ENCODE results near the gene ZMIZ1. TPM values are rescaled to one million over a fixed set of nuclear protein-coding genes. Genes with fewer than 3 reads are reported as not detected.

ZMIZ1 gene
- total RNA-seq, 1 experiment from 2014 or later = 35.8 TPM

DNA sequence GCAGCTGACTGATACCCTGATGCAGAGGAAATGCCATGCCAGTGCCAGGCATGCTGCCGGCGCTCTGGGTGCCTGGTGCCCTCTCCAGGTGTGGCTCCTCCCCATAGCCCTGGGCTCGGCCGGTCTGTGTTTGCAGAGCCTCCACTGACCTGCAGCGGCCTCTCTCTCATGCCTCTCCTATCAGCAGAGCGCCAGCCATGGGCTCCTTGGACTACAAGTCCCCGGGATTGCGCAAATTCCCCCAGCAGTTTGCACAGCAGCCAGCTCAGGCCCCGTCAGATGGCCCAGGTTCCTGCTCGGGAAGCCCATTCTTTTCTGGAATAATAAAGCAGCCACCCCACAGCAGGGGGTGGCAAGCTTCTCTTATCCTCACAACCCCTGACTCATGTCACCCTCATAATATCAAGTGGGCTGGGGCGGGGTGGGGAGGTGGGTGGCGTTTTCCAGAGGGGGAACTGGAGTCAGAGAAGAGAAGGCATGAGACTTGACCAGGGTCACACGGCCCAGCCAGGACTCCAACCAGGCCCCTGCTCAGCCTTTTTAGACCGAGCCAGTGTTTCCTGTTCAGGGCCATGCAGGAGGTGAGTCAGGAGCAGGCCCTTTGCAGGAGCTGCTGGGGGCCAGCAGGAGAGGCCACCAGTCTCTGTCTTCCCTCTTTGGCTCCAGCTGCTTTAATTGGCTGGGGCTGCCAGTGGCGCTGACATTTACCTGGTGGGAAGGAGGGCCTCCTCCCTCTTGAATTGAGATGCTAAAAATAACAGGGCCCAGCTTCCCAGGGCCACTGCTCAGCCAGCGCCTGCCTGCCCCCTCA is 58.6 kb downstream of the ZMIZ1 start:
- TF ChIP-seq, protein P1, sequence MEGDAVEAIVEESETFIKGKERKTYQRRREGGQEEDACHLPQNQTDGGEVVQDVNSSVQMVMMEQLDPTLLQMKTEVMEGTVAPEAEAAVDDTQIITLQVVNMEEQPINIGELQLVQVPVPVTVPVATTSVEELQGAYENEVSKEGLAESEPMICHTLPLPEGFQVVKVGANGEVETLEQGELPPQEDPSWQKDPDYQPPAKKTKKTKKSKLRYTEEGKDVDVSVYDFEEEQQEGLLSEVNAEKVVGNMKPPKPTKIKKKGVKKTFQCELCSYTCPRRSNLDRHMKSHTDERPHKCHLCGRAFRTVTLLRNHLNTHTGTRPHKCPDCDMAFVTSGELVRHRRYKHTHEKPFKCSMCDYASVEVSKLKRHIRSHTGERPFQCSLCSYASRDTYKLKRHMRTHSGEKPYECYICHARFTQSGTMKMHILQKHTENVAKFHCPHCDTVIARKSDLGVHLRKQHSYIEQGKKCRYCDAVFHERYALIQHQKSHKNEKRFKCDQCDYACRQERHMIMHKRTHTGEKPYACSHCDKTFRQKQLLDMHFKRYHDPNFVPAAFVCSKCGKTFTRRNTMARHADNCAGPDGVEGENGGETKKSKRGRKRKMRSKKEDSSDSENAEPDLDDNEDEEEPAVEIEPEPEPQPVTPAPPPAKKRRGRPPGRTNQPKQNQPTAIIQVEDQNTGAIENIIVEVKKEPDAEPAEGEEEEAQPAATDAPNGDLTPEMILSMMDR (conservative IDR thresholded peaks at IDR 0.05; ENCODE audit: low read depth, low read length) = no peak
- no peak for TF ChIP-seq EZH2 (IDR thresholded peaks at IDR 0.05; ENCODE audit: borderline replicate concordance, low read depth, low read length, poor library complexity, severe bottlenecking)

DNA sequence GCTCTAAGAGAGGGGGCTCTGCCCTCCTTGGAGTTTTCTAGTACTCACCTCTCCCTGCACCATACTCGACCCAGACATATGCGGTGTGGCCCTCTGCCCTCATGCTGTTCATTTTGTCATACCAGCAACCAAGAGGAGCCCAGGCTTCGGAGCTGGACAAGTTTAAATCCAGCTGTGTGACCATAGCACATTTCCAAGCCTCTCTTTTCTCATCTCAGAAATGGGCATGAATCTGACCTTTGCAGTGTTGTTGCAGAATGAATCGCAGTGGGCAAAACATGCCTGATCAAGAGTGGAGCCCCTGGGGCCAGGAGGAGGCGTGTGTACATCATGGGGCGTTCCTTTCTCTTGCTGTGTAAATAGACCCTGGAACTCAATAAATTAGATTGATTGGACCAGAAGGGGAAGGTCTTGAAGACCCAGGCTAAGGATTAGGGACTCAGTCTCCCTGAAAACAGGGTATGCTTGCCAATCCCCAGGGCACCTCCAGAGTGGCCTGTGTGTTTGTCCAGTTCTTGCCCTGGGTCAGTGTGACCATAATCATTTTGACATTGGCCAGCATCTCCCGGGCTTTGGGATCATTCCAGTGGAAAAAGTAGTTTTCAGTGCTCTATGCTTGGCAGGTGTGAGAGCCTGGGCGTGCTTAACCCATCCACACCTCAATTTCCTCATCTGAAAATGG is 59.6 kb downstream of the ZMIZ1 start:
- peaks cover 41% of the 10 kb centered on the region for H3K4me1 ChIP-seq (ENCODE audit: insufficient read depth, low read length, poor library complexity, severe bottlenecking)
- no TSS peak for BruUV-seq (replicated peaks)
- CTCF ChIA-PET = no interaction called here
- H3K27me3 ChIP-seq (replicated peaks; ENCODE audit: insufficient read depth, low read depth, low read length, poor library complexity) = no peaks in the 10 kb centered on the region
- H3K9me3 ChIP-seq (ENCODE audit: low read depth, low read length, poor library complexity, severe bottlenecking) = no peaks in the 10 kb centered on the region
- no peak for DNase-seq (ENCODE audit: low spot score)
- H3K36me3 ChIP-seq (ENCODE audit: insufficient read depth, low read length, poor library complexity, severe bottlenecking) = no peaks in the 10 kb centered on the region
- POLR2A ChIA-PET (ENCODE audit: low non-redundant PET) = no interaction called here
- TF ChIP-seq, protein P1 (conservative IDR thresholded peaks at IDR 0.05; ENCODE audit: low read depth, low read length) = no peak
- no peak for TF ChIP-seq EZH2 (IDR thresholded peaks at IDR 0.05; ENCODE audit: borderline replicate concordance, low read depth, low read length, poor library complexity, severe bottlenecking)
- H3K4me3 ChIP-seq (ENCODE audit: low read depth, low read length, poor library complexity, severe bottlenecking) = no peak overlapping the region
- intact Hi-C loops (cut with micrococcal nuclease; ENCODE audit: unreplicated experiment) = loop anchor here (2.0 kb wide), 1 partner anchor 66 kb away; no protein-coding TSS in a partner anchor
- H3K27ac ChIP-seq (ENCODE audit: low read depth, low read length, poor library complexity, severe bottlenecking) = no peak overlapping the region

More for the DNA sequence above, 58.6 kb downstream of the ZMIZ1 start:
- no peaks in the 10 kb centered on the region for H3K9me3 ChIP-seq (ENCODE audit: low read depth, low read length, poor library complexity, severe bottlenecking)
- DNase-seq (ENCODE audit: low spot score) = peak; percentile 84
- H3K27ac ChIP-seq (ENCODE audit: low read depth, low read length, poor library complexity, severe bottlenecking) = no peak overlapping the region
- peaks cover 47% of the 10 kb centered on the region for H3K4me1 ChIP-seq (ENCODE audit: insufficient read depth, low read length, poor library complexity, severe bottlenecking)
- ChIA-PET POLR2A (ENCODE audit: low non-redundant PET) (interaction anchor here (0.5 to 0.7 kb wide), 2 partner anchors 13 to 75 kb away, joined by 4 to 7 read pairs; no protein-coding TSS in a partner anchor), CTCF (no interaction called here)
- no peaks in the 10 kb centered on the region for H3K27me3 ChIP-seq (replicated peaks; ENCODE audit: insufficient read depth, low read depth, low read length, poor library complexity)
- H3K4me3 ChIP-seq (ENCODE audit: low read depth, low read length, poor library complexity, severe bottlenecking) = no peak overlapping the region
- intact Hi-C loops (cut with micrococcal nuclease; ENCODE audit: unreplicated experiment) = no loop called here
- BruUV-seq (replicated peaks) = no TSS peak
- H3K36me3 ChIP-seq (ENCODE audit: insufficient read depth, low read length, poor library complexity, severe bottlenecking) = no peaks in the 10 kb centered on the region

DNA sequence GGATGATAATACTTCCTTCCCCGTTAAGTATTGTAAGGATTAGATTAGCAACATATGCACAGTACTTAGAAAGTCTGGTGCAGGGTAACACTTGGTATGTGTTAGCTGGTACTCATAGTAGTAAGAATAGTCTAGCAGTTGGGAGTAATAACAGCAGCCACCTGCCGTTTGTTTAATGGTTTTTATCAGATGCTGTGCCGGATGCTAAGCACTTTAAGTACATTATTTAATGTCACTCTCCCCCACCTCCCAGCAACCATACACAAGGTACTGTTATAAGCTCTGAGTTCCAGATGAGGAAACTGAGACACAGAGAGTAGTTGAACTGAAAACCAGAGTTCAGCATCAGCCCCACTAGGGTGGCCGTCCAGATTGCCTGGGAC is 60.1 kb downstream of the ZMIZ1 start:
- no peaks in the 10 kb centered on the region for H3K36me3 ChIP-seq (ENCODE audit: insufficient read depth, low read length, poor library complexity, severe bottlenecking)
- H3K4me3 ChIP-seq (ENCODE audit: low read depth, low read length, poor library complexity, severe bottlenecking) = no peak overlapping the region
- TF ChIP-seq EZH2 (IDR thresholded peaks at IDR 0.05; ENCODE audit: borderline replicate concordance, low read depth, low read length, poor library complexity, severe bottlenecking) = no peak
- peak; percentile 58 for DNase-seq (ENCODE audit: low spot score)
- no peaks in the 10 kb centered on the region for H3K9me3 ChIP-seq (ENCODE audit: low read depth, low read length, poor library complexity, severe bottlenecking)
- intact Hi-C loops (cut with micrococcal nuclease; ENCODE audit: unreplicated experiment) = loop anchor here (2.0 kb wide), 1 partner anchor 66 kb away; no protein-coding TSS in a partner anchor
- BruUV-seq (replicated peaks) = no TSS peak
- H3K27me3 ChIP-seq (replicated peaks; ENCODE audit: insufficient read depth, low read depth, low read length, poor library complexity) = no peaks in the 10 kb centered on the region
- POLR2A ChIA-PET (ENCODE audit: low non-redundant PET) = no interaction called here
- H3K4me1 ChIP-seq (ENCODE audit: insufficient read depth, low read length, poor library complexity, severe bottlenecking) = peaks cover 38% of the 10 kb centered on the region
- CTCF ChIA-PET = no interaction called here
- H3K27ac ChIP-seq (ENCODE audit: low read depth, low read length, poor library complexity, severe bottlenecking) = peak overlapping the region; percentile 64
